Muscle of back (tissue), 11 donors: Measurements from ENCODE around the gene CORO2B. TPM values are rescaled to one million over a fixed set of nuclear protein-coding genes. Genes with fewer than 3 reads are reported as not detected.

Experiments
- DNase-seq, 3 donors: peaks; one replicate each; pipeline versions ENCODE4 v3.0.0 to v3.0.0-alpha.2; 2013
- polyA plus RNA-seq, 10 donors: library from polyadenylated mRNA; unstranded; fragments of 120-200 nt; gene quantifications; one replicate each; pipeline ENCODE4 v1.2.1, GENCODE V29; 2013; ENCODE audit not compliant: insufficient read length in 10 of 10

The CORO2B gene
- polyA plus RNA-seq, 10 donors: 4.9 to 7.5 (median 6.0) TPM

GRCh38 chr15:68697711-68698690 lies 119.2 kb downstream of the CORO2B start:
- no peak for DNase-seq

GRCh38 chr15:68698708-68699107 lies 119.9 kb downstream of the CORO2B start:
- no peak for DNase-seq

GRCh38 chr15:68699124-68699880 lies 120.5 kb downstream of the CORO2B start:
- DNase-seq: peak in 1 of 3 donors; percentile 60

GRCh38 chr15:68699881-68700454 lies 121.2 kb downstream of the CORO2B start:
- peak in 1 of 3 donors; percentile 47 for DNase-seq

GRCh38 chr15:68700455-68701123 lies 121.8 kb downstream of the CORO2B start:
- peak; percentile 57 to 84 (median 62) for DNase-seq

GRCh38 chr15:68701886-68702285 lies 123.1 kb downstream of the CORO2B start:
- DNase-seq: no peak

GRCh38 chr15:68704496-68705021 lies 125.8 kb downstream of the CORO2B start:
- peak in 2 of 3 donors; percentile 54 to 77 for DNase-seq

- DNase-seq: no peak
Measured at GRCh38 chr15:68706256-68706655, 127.5 kb downstream of the CORO2B start.

- DNase-seq: no peak
Measured at GRCh38 chr15:68706931-68707330, 128.1 kb downstream of the CORO2B start.

GRCh38 chr15:68707386-68707785 lies 128.6 kb downstream of the CORO2B start:
- no peak for DNase-seq

- no peak for DNase-seq
Measured at GRCh38 chr15:68709876-68710275, 131.1 kb downstream of the CORO2B start.

GRCh38 chr15:68710536-68710935 lies 131.7 kb downstream of the CORO2B start:
- DNase-seq: no peak

- DNase-seq: no peak
Measured at GRCh38 chr15:68711406-68711805, 132.6 kb downstream of the CORO2B start.

- DNase-seq: no peak
Measured at GRCh38 chr15:68712886-68713285, 134.1 kb downstream of the CORO2B start.

- no peak for DNase-seq
Measured at GRCh38 chr15:68713874-68714273, 135.1 kb downstream of the CORO2B start.

- DNase-seq: no peak
Measured at GRCh38 chr15:68715111-68715510, 136.3 kb downstream of the CORO2B start.

GRCh38 chr15:68717951-68718350 lies 139.2 kb downstream of the CORO2B start:
- no peak for DNase-seq

- no peak for DNase-seq
Measured at GRCh38 chr15:68718468-68718867, 139.7 kb downstream of the CORO2B start.

GRCh38 chr15:68719051-68719450 lies 140.3 kb downstream of the CORO2B start:
- DNase-seq: no peak

GRCh38 chr15:68719672-68720071 lies 140.9 kb downstream of the CORO2B start:
- DNase-seq: no peak

- DNase-seq: no peak
Measured at GRCh38 chr15:68721886-68722285, 143.1 kb downstream of the CORO2B start.
